Stimulated activated CD4-positive, alpha-beta T cell treated with anti-CD3 and anti-CD28 coated beads, TNF-alpha, amount 100 ng/mL, for 4 hours (primary cell): ENCODE data around the gene TRIM60.
"Not testable (repeated sequence)": the region's sequence is repeated elsewhere in the genome, so short reads cannot be mapped to it uniquely, and the experiment has no call there.

Experiments
- DNase-seq, 3 experiments: peaks; one replicate each; pipeline ENCODE4 v3.0.0-alpha.2; 2020; ENCODE audit warnings: low read depth in 3 of 3

The TRIM60 gene

GRCh38 chr4:165031436-165032211, at the start of gene TRIM60:
TRIM60 (plus strand) TSS chr4:165031999; CDS start chr4:165040073, 8,074 bp downstream.
- no peak for DNase-seq

GRCh38 chr4:164989471-164989870, 42.3 kb upstream of the TRIM60 start:
- no peak for DNase-seq

GRCh38 chr4:164990786-164991185, 41.0 kb upstream of the TRIM60 start:
- DNase-seq, result not testable (repeated sequence)

GRCh38 chr4:164996123-164996522, 35.7 kb upstream of the TRIM60 start:
- not testable (repeated sequence) for DNase-seq

GRCh38 chr4:164997324-164997723, 34.5 kb upstream of the TRIM60 start:
- DNase-seq, result no peak

GRCh38 chr4:164997941-164998340, 33.9 kb upstream of the TRIM60 start:
- DNase-seq, result no peak

GRCh38 chr4:164998526-164999080, 33.2 kb upstream of the TRIM60 start:
- DNase-seq, result not testable (repeated sequence)

GRCh38 chr4:165001957-165002356, 29.8 kb upstream of the TRIM60 start:
- not testable (repeated sequence) for DNase-seq

GRCh38 chr4:165005352-165005925, 26.4 kb upstream of the TRIM60 start:
- no peak for DNase-seq

GRCh38 chr4:165006456-165006855, 25.3 kb upstream of the TRIM60 start:
- DNase-seq, result no peak

GRCh38 chr4:165006886-165007285, 24.9 kb upstream of the TRIM60 start:
- DNase-seq, result no peak

- no peak for DNase-seq
These were observed 22.1 kb upstream of the TRIM60 start for GRCh38 chr4:165009493-165010227.

GRCh38 chr4:165010487-165010886, 21.3 kb upstream of the TRIM60 start:
- DNase-seq, result no peak

- DNase-seq, result no peak
These were observed 20.8 kb upstream of the TRIM60 start for GRCh38 chr4:165010991-165011390.

GRCh38 chr4:165011403-165011802, 20.4 kb upstream of the TRIM60 start:
- DNase-seq, result no peak

- DNase-seq, result no peak
These were observed 18.1 kb upstream of the TRIM60 start for GRCh38 chr4:165013691-165014090.

GRCh38 chr4:165016971-165017370, 14.8 kb upstream of the TRIM60 start:
- DNase-seq, result no peak

- not testable (repeated sequence) for DNase-seq
These were observed 11.8 kb upstream of the TRIM60 start for GRCh38 chr4:165019995-165020394.

- not testable (repeated sequence) for DNase-seq
These were observed 6.0 kb upstream of the TRIM60 start for GRCh38 chr4:165025782-165026181.

GRCh38 chr4:165027762-165028402, 3.9 kb upstream of the TRIM60 start:
- no peak for DNase-seq

GRCh38 chr4:165048170-165048569, 16.4 kb downstream of the TRIM60 start:
- DNase-seq, result no peak

- DNase-seq, result no peak
These were observed 20.8 kb downstream of the TRIM60 start for GRCh38 chr4:165052627-165053026.
